Neural cell (in vitro differentiated cells): ENCODE measurements around the gene ACAP1. TPM values are rescaled to one million over a fixed set of nuclear protein-coding genes. Genes with fewer than 3 reads are reported as not detected.

ENCODE experiments used
- H2AFZ ChIP-seq: fragments of 200-600, 300-800 bp; sonication (generic), shearing (Covaris generic); 2 replicates; pipeline ENCODE4 v1.6.0; 2014; ENCODE audit warnings: low read depth, mild to moderate bottlenecking, antibody characterized with exemption, low read length, moderate library complexity
- H3F3A ChIP-seq: fragments of 200-600 bp; shearing (Covaris generic); 2 replicates; pipeline ENCODE4 v1.6.1; 2016; ENCODE audit warnings: mild to moderate bottlenecking, moderate library complexity, mixed read lengths, antibody characterized with exemption, low read length; ENCODE audit not compliant: insufficient read depth, poor library complexity, severe bottlenecking
- H3K27ac ChIP-seq: fragments of 200-600, 300-800 bp; sonication (generic), shearing (Covaris generic); 2 replicates; pipeline ENCODE4 v1.5.1; 2014; ENCODE audit warnings: mild to moderate bottlenecking, low read length, moderate library complexity
- H3K27me3 ChIP-seq: fragments of 300-800, 200-600 bp; sonication (generic), shearing (Covaris generic); 2 replicates; pipeline ENCODE4 v1.6.0; 2014; ENCODE audit warnings: mild to moderate bottlenecking, low read depth, low read length, moderate library complexity; ENCODE audit not compliant: insufficient read depth
- H3K36me3 ChIP-seq: fragments of 300-800, 200-600 bp; sonication (generic), shearing (Covaris generic); 2 replicates; pipeline ENCODE4 v1.5.1; 2014; ENCODE audit warnings: mild to moderate bottlenecking, antibody characterized with exemption, low read length, moderate library complexity; ENCODE audit not compliant: insufficient read depth
- H3K4me2 ChIP-seq: fragments of 300-800, 200-600 bp; sonication (generic), shearing (Covaris generic); 2 replicates; pipeline ENCODE4 v1.6.0; 2014; ENCODE audit warnings: mild to moderate bottlenecking, low read length
- H3K4me3 ChIP-seq: fragments of 300-800, 200-600 bp; sonication (generic), shearing (Covaris generic); 2 replicates; pipeline ENCODE4 v1.5.1; 2014; ENCODE audit warnings: mild to moderate bottlenecking, low read length, moderate library complexity
- H3K79me2 ChIP-seq: fragments of 200-600 bp; shearing (Covaris generic); replicated peaks from 2 replicates; pipeline ENCODE4 v1.6.0; 2014; ENCODE audit warnings: mild to moderate bottlenecking, low read length, moderate library complexity; ENCODE audit not compliant: insufficient read depth
- H3K9ac ChIP-seq: fragments of 300-800, 200-600 bp; sonication (generic), shearing (Covaris generic); 2 replicates; pipeline ENCODE4 v1.6.1; 2016; ENCODE audit warnings: mild to moderate bottlenecking, low read length, mixed read lengths
- H3K9me2 ChIP-seq: fragments of 200-600 bp; shearing (Covaris generic); 2 replicates; pipeline ENCODE4 v1.6.1; 2016; ENCODE audit warnings: mild to moderate bottlenecking, low read length, mixed read lengths; ENCODE audit not compliant: insufficient read depth
- H3K9me3 ChIP-seq: fragments of 200-600, 300-800 bp; sonication (generic), shearing (Covaris generic); 2 replicates; pipeline ENCODE4 v1.6.1; 2016; ENCODE audit warnings: mild to moderate bottlenecking, mixed run types, low read length, moderate library complexity, mixed read lengths
- H4K20me1 ChIP-seq: fragments of 200-600 bp; shearing (Covaris generic); 2 replicates; pipeline ENCODE4 v1.6.1; 2016; ENCODE audit warnings: mild to moderate bottlenecking, mixed run types; ENCODE audit not compliant: insufficient read depth
- CTCF ChIP-seq: fragments of 450-650 bp; IDR thresholded peaks from 2 replicates; pipeline ENCODE4 v1.5.1; 2014; ENCODE audit warnings: antibody characterized with exemption, mild to moderate bottlenecking, moderate library complexity; ENCODE audit not compliant: poor library complexity, severe bottlenecking
- EP300 ChIP-seq: fragments of 450-650 bp; conservative IDR thresholded peaks from 2 replicates; pipeline ENCODE4 v1.6.1; 2014; ENCODE audit warnings: antibody characterized with exemption, mild to moderate bottlenecking, moderate library complexity; ENCODE audit not compliant: poor library complexity, severe bottlenecking
- EZH2 ChIP-seq: fragments of 200-600, 300-800 bp; shearing (Covaris generic), sonication (generic); IDR thresholded peaks from 2 replicates; pipeline ENCODE4 v1.6.1; 2014; ENCODE audit warnings: antibody characterized with exemption, low read length, borderline replicate concordance, mild to moderate bottlenecking; ENCODE audit not compliant: insufficient read depth, poor library complexity, severe bottlenecking
- MXI1 ChIP-seq: fragments of 450-650 bp; conservative IDR thresholded peaks from 2 replicates; pipeline ENCODE4 v1.6.1; 2014; ENCODE audit warnings: antibody characterized with exemption, mild to moderate bottlenecking; ENCODE audit not compliant: poor library complexity, severe bottlenecking
- POLR2AphosphoS5 ChIP-seq: IDR thresholded peaks from 2 replicates; pipeline ENCODE4 v1.6.1; 2012
- RAD21 ChIP-seq: fragments of 450-650 bp; conservative IDR thresholded peaks from 2 replicates; pipeline ENCODE4 v1.6.1; 2014; ENCODE audit warnings: antibody characterized with exemption, mild to moderate bottlenecking, moderate library complexity
- SMC3 ChIP-seq: fragments of 450-650 bp; conservative IDR thresholded peaks from 2 replicates; pipeline ENCODE4 v1.6.1; 2014; ENCODE audit warnings: antibody characterized with exemption, mild to moderate bottlenecking, moderate library complexity; ENCODE audit not compliant: poor library complexity
- TAF1 ChIP-seq: IDR thresholded peaks from 2 replicates; pipeline ENCODE4 v1.6.1; 2012; ENCODE audit warnings: low read depth
- polyA plus RNA-seq: library from polyadenylated mRNA; depleted of rRNA; stranded (reverse); fragments of >200 nt; gene quantifications from 2 replicates; pipeline ENCODE4 v1.2.3, GENCODE V29; 2014
- TF ChIP-seq, protein P1 (sequence below): IDR thresholded peaks from 2 replicates; pipeline ENCODE4 v1.6.1; 2012; ENCODE audit warnings: borderline replicate concordance

ACAP1 gene
- polyA plus RNA-seq, 1 donor from 2014 or later = 0.66 TPM

DNA sequence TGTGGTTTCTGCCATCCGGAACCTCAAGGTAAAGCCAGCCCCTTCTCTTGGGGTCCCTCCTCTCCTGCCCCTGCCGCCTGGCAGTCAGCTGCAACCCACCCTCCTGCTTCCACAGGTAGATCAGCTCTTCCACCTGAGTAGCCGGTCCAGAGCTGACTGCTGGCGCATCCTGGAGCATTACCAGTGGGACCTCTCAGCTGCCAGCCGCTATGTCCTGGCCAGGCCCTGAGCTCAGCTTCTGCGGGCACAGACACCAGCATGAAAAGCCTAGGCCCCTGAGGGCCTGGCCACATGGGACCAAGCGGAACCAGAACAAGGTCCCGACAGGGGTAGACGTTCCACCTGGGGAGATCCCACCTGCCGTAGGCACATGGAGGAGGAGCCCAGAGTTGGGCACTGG lies 52.5 kb downstream of the ACAP1 start:
- Histone ChIP-seq H3K4me2 (no peak overlapping the region), H3F3A (no peaks in the 10 kb centered on the region), H3K9me2 (no peaks in the 10 kb centered on the region), H4K20me1 (no peaks in the 10 kb centered on the region), H3K4me3 (no peak overlapping the region), H2AFZ (no peak overlapping the region), H3K79me2 (no peaks in the 10 kb centered on the region), H3K27me3 (peaks cover 4% of the 10 kb centered on the region), H3K36me3 (peaks cover 7% of the 10 kb centered on the region), H3K27ac (no peak overlapping the region), H3K9ac (no peak overlapping the region), H3K9me3 (no peaks in the 10 kb centered on the region)
- TF ChIP-seq TAF1 = no peak
- TF ChIP-seq POLR2AphosphoS5 = no peak
- no peak for TF ChIP-seq RAD21
- TF ChIP-seq SMC3 = no peak
- no peak for TF ChIP-seq EP300
- no peak for TF ChIP-seq MXI1
- no peak for TF ChIP-seq EZH2
- TF ChIP-seq CTCF = no peak
- TF ChIP-seq, protein P1, sequence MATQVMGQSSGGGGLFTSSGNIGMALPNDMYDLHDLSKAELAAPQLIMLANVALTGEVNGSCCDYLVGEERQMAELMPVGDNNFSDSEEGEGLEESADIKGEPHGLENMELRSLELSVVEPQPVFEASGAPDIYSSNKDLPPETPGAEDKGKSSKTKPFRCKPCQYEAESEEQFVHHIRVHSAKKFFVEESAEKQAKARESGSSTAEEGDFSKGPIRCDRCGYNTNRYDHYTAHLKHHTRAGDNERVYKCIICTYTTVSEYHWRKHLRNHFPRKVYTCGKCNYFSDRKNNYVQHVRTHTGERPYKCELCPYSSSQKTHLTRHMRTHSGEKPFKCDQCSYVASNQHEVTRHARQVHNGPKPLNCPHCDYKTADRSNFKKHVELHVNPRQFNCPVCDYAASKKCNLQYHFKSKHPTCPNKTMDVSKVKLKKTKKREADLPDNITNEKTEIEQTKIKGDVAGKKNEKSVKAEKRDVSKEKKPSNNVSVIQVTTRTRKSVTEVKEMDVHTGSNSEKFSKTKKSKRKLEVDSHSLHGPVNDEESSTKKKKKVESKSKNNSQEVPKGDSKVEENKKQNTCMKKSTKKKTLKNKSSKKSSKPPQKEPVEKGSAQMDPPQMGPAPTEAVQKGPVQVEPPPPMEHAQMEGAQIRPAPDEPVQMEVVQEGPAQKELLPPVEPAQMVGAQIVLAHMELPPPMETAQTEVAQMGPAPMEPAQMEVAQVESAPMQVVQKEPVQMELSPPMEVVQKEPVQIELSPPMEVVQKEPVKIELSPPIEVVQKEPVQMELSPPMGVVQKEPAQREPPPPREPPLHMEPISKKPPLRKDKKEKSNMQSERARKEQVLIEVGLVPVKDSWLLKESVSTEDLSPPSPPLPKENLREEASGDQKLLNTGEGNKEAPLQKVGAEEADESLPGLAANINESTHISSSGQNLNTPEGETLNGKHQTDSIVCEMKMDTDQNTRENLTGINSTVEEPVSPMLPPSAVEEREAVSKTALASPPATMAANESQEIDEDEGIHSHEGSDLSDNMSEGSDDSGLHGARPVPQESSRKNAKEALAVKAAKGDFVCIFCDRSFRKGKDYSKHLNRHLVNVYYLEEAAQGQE = no peak

GRCh38 chr17:7389924-7390910 lies 53.9 kb downstream of the ACAP1 start:
- Histone ChIP-seq H2AFZ (no peak overlapping the region), H3K36me3 (peaks cover 7% of the 10 kb centered on the region), H3K4me3 (no peak overlapping the region), H3K9me2 (no peaks in the 10 kb centered on the region), H3K27me3 (no peaks in the 10 kb centered on the region), H3K9me3 (no peaks in the 10 kb centered on the region), H4K20me1 (no peaks in the 10 kb centered on the region), H3K9ac (no peak overlapping the region), H3F3A (no peaks in the 10 kb centered on the region), H3K79me2 (no peaks in the 10 kb centered on the region), H3K4me2 (no peak overlapping the region), H3K27ac (no peak overlapping the region)
- TF ChIP-seq EZH2 (no peak), POLR2AphosphoS5 (no peak), CTCF (no peak), RAD21 (no peak), MXI1 (no peak), EP300 (no peak), TAF1 (no peak)
- TF ChIP-seq, protein P1 = no peak
